Uterus (tissue), 4 donors: ENCODE results near the gene OCIAD2. TPM values are rescaled to one million over a fixed set of nuclear protein-coding genes. Genes with fewer than 3 reads are reported as not detected.
"Not testable (repeated sequence)": the region's sequence is repeated elsewhere in the genome, so short reads cannot be mapped to it uniquely, and the experiment has no call there.

Experiments
- DNase-seq, 2 donors: peaks; one replicate each; pipeline ENCODE4 v3.0.0-alpha.2; 2019 to 2020
- H3K27ac ChIP-seq, 2 donors: fragments of 200-600 bp; sonication (generic); 1 replicate in 1 of 2; 2 replicates in 1 of 2; pipeline ENCODE4 v1.5.1; 2016 to 2018
- H3K27me3 ChIP-seq, 2 donors: fragments of 200-600 bp; sonication (generic); one replicate each; pipeline ENCODE4 v1.5.1; 2018 to 2019; ENCODE audit warnings: control low read depth in 1 of 2
- H3K36me3 ChIP-seq, 2 donors: fragments of 200-600 bp; sonication (generic); one replicate each; pipeline ENCODE4 v1.5.1; 2019; ENCODE audit warnings: control low read depth in 1 of 2
- H3K4me1 ChIP-seq, 2 donors: fragments of 200-600 bp; sonication (generic); one replicate each; pipeline ENCODE4 v1.5.1; 2018 to 2019; ENCODE audit warnings: control low read depth in 1 of 2
- H3K4me3 ChIP-seq, 2 donors: fragments of 200-600 bp; sonication (generic); 1 replicate in 1 of 2; 2 replicates in 1 of 2; pipeline ENCODE4 v1.5.1; 2018 to 2019; ENCODE audit warnings: mild to moderate bottlenecking in 1 of 2
- H3K9me3 ChIP-seq, 2 donors: fragments of 200-600 bp; sonication (generic); one replicate each; pipeline ENCODE4 v1.5.1; 2019; ENCODE audit warnings: control low read depth in 1 of 2
- POLR2A ChIP-seq, 2 donors: fragments of 450-650 bp; IDR thresholded peaks; one replicate each; pipeline ENCODE4 v1.6.1; 2016; ENCODE audit warnings: antibody characterized with exemption in 2 of 2, mild to moderate bottlenecking in 1 of 2, moderate library complexity in 1 of 2
- intact Hi-C: fragments of 100-400 bp; cut with DNase I; formaldehyde crosslinking; loops from one replicate; pipeline ENCODE4 v1.15.1; 2023; ENCODE audit warnings: low total_unique reads
- total RNA-seq, 4 donors: library from RNA; depleted of rRNA in 3 of 4; stranded (reverse); fragments of >200 nt in 3 of 4; gene quantifications; one replicate each; pipeline versions ENCODE4 v1.1.0 to v1.2.4, GENCODE V29; 2014 to 2023
- TF ChIP-seq, protein P1 (sequence below), 4 experiments: fragments of 200-600 bp in 2 of 4; fragments of 450-650 bp in 2 of 4; sonication (generic) in 2 of 4; IDR thresholded peaks; one replicate each; pipeline ENCODE4 v1.5.1; 2016 to 2019; ENCODE audit warnings: antibody characterized with exemption in 4 of 4, mild to moderate bottlenecking in 2 of 4, moderate library complexity in 1 of 4
- donor health status: DM: yes; HTN: yes; CAD: no.

OCIAD2 gene
- total RNA-seq, 4 donors from 2014 or later = 0.88 to 17.0 (median 6.2) TPM

DNA sequence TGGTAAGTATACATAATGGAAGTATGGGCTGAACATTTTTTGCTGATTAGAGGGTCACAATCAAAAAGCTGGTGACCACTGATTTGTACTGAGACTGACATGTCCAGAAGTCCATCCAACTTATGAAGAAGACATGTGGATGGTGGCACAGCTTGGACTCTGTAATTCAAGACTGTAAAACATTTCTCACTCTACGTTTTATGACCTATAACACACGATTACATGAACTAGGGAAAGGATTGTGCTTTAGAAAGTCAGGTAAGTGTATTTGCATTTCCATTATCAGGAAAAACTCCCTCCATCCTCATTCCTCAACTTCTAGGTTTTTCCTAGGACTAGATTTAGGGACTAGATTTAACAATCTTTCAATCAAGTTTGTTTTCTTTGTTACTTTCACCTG lies 30.5 kb upstream of the OCIAD2 start:
- Histone ChIP-seq H3K4me3 (no peak overlapping the region), H3K9me3 (no peaks in the 10 kb centered on the region), H3K4me1 (no peaks in the 10 kb centered on the region), H3K27ac (no peak overlapping the region), H3K27me3 (no peaks in the 10 kb centered on the region), H3K36me3 (no peaks in the 10 kb centered on the region)
- TF ChIP-seq, protein P1, sequence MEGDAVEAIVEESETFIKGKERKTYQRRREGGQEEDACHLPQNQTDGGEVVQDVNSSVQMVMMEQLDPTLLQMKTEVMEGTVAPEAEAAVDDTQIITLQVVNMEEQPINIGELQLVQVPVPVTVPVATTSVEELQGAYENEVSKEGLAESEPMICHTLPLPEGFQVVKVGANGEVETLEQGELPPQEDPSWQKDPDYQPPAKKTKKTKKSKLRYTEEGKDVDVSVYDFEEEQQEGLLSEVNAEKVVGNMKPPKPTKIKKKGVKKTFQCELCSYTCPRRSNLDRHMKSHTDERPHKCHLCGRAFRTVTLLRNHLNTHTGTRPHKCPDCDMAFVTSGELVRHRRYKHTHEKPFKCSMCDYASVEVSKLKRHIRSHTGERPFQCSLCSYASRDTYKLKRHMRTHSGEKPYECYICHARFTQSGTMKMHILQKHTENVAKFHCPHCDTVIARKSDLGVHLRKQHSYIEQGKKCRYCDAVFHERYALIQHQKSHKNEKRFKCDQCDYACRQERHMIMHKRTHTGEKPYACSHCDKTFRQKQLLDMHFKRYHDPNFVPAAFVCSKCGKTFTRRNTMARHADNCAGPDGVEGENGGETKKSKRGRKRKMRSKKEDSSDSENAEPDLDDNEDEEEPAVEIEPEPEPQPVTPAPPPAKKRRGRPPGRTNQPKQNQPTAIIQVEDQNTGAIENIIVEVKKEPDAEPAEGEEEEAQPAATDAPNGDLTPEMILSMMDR (IDR thresholded peaks at IDR 0.05) = no peak
- TF ChIP-seq POLR2A (IDR thresholded peaks at IDR 0.05) = no peak
- intact Hi-C loops = no loop called here
- DNase-seq = no peak

DNA sequence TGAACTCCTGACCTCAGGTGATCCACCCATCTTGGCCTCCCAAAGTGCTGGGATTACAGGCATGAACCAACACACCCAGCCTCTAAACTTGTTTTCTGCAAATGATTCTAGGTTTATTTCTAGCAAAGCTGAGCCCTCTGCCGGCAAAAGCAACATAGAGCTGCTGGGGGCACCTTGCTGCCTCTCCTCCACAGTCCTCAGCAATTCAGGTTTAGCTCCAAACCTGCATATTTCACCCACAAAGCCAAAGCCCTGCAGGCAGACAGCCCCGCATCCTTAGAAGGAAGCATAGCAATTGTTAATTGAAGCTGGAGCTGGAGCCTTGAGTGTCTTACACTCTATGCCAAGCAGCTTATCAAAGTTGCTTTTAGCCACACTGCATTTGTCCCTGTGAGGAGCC lies 24.9 kb upstream of the OCIAD2 start:
- no peaks in the 10 kb centered on the region for H3K4me1 ChIP-seq
- H3K27me3 ChIP-seq = no peaks in the 10 kb centered on the region
- intact Hi-C loops = no loop called here
- DNase-seq = no peak
- no peaks in the 10 kb centered on the region for H3K9me3 ChIP-seq
- H3K27ac ChIP-seq = no peak overlapping the region
- no peak overlapping the region for H3K4me3 ChIP-seq
- H3K36me3 ChIP-seq = no peaks in the 10 kb centered on the region
- no peak for TF ChIP-seq POLR2A (IDR thresholded peaks at IDR 0.05)
- TF ChIP-seq, protein P1 (IDR thresholded peaks at IDR 0.05) = no peak

DNA sequence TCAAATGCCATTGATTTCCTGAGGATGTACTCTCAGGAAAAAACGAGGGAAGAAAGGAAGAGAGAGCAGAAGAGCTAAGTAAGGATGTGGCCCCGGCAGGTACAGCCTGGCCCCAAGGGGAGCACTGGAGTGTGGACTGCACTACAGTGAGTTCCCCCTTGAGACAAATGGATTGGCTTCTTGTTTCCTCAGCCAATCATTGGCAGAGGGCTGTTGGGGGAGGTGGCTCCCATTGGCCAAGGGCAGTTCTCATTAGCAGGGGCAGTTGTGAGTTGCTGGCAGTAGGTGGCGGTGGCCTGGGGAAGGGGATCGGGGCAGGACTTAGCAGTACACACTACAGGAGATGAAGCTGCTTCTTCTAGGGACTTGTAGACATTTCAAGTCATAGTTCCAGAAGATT lies 24.1 kb upstream of the OCIAD2 start:
- Histone ChIP-seq H3K27me3 (no peaks in the 10 kb centered on the region), H3K27ac (no peak overlapping the region), H3K4me1 (no peaks in the 10 kb centered on the region), H3K36me3 (no peaks in the 10 kb centered on the region), H3K9me3 (no peaks in the 10 kb centered on the region), H3K4me3 (no peak overlapping the region)
- no peak for DNase-seq
- intact Hi-C loops = no loop called here
- no peak for TF ChIP-seq POLR2A (IDR thresholded peaks at IDR 0.05)
- TF ChIP-seq, protein P1 (IDR thresholded peaks at IDR 0.05) = no peak

DNA sequence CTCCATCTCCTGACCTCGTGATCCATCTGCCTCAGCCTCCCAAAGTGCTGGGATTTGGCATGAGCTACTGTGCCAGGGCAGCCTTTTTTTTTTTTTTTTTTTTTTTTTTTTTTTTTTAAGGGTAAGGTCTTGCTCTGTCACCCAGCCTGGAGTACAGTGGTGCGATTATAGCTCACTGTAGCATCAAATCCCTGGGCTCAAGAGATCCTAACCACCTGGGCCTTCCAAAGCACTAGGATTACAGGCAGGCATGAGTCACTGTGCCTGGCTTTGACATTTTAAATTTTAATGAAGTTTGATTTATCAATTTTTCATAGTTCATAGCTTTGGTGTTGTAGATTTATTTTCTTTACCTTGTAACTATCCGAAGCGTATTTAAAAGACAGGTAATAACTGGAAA lies 17.8 kb upstream of the OCIAD2 start:
- DNase-seq = no peak
- no peaks in the 10 kb centered on the region for H3K27me3 ChIP-seq
- no peaks in the 10 kb centered on the region for H3K36me3 ChIP-seq
- no peak overlapping the region for H3K4me3 ChIP-seq
- H3K4me1 ChIP-seq = no peaks in the 10 kb centered on the region
- intact Hi-C loops = no loop called here
- H3K27ac ChIP-seq = no peak overlapping the region
- TF ChIP-seq, protein P1 (IDR thresholded peaks at IDR 0.05) = no peak
- TF ChIP-seq POLR2A (IDR thresholded peaks at IDR 0.05) = no peak
- H3K9me3 ChIP-seq = no peaks in the 10 kb centered on the region

DNA sequence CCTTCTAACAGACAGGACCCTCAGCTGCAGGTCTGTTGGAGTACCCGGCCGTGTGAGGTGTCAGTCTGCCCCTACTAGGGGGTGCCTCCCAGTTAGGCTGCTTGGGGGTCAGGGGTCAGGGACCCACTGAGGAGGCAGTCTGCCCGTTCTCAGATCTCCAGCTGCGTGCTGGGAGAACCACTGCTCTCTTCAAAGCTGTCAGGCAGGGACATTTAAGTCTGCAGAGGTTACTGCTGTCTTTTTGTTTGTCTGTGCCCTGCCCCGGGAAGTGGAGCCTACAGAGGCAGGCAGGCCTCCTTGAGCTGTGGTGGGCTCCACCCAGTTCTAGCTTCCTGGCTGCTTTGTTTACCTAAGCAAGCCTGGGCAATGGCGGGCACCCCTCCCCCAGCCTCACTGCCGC lies 16.5 kb upstream of the OCIAD2 start:
- H3K4me1 ChIP-seq, intact Hi-C loops: not testable (repeated sequence)

DNA sequence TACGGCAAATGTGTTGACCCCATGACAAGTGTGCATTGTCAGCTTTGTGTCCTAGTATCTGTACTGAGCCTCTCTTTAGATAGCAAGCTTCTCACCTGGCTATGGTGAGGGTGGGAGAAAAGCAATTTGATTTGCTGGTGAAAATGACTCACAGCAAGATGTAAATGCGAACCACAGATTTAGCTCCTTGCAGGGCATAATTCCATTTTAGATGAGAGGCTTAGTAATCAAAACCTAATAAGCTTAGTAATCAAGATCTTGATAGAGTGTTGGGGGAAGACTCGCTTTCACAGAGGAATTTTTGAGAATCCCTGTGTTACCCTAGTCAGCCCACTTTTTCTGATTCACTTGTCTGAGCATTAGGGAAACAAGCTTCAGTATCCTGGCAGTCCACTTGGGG lies 7.7 kb upstream of the OCIAD2 start:
- H3K27me3 ChIP-seq = no peaks in the 10 kb centered on the region
- TF ChIP-seq, protein P1 (IDR thresholded peaks at IDR 0.05) = no peak
- no peak for TF ChIP-seq POLR2A (IDR thresholded peaks at IDR 0.05)
- no peak for DNase-seq
- no peak overlapping the region for H3K4me3 ChIP-seq
- H3K4me1 ChIP-seq = no peaks in the 10 kb centered on the region
- no peaks in the 10 kb centered on the region for H3K36me3 ChIP-seq
- H3K27ac ChIP-seq = no peak overlapping the region
- intact Hi-C loops = no loop called here
- H3K9me3 ChIP-seq = no peaks in the 10 kb centered on the region

More for the DNA sequence above, 16.5 kb upstream of the OCIAD2 start:
- H3K4me3 ChIP-seq, H3K27me3 ChIP-seq, DNase-seq, H3K27ac ChIP-seq, H3K9me3 ChIP-seq, H3K36me3 ChIP-seq: not testable (repeated sequence)
